Small intestine (tissue), 7 donors: Measurements from ENCODE around the gene BABAM2. TPM values are rescaled to one million over a fixed set of nuclear protein-coding genes. Genes with fewer than 3 reads are reported as not detected.

ENCODE experiments used
- DNase-seq, 2 donors: peaks; one replicate each; pipeline versions ENCODE4 v3.0.0 to v3.0.0-alpha.2; 2013
- FAIRE-seq: peaks from 2 replicates; lab custom pipeline; 2012; peaks lifted over from hg19 to GRCh38; lab: Jason Lieb, UNC
- H3K27ac ChIP-seq, 3 donors: one replicate each; pipeline ENCODE4 v1.5.1; 2013; ENCODE audit warnings: low read length in 2 of 3, mild to moderate bottlenecking in 2 of 3, control low read depth in 1 of 3, inconsistent platforms in 1 of 3, low read depth in 1 of 3, moderate library complexity in 1 of 3
- H3K27me3 ChIP-seq, 3 donors: one replicate each; pipeline ENCODE4 v1.6.1; 2013; ENCODE audit warnings: low read length in 3 of 3, inconsistent platforms in 1 of 3; ENCODE audit not compliant: control insufficient read depth in 3 of 3, insufficient read depth in 3 of 3
- H3K36me3 ChIP-seq, 3 donors: one replicate each; pipeline ENCODE4 v1.6.1; 2013; ENCODE audit warnings: low read length in 3 of 3, inconsistent platforms in 1 of 3, low read depth in 1 of 3, mild to moderate bottlenecking in 1 of 3, moderate library complexity in 1 of 3; ENCODE audit not compliant: control insufficient read depth in 3 of 3, insufficient read depth in 2 of 3
- H3K4me1 ChIP-seq, 3 donors: one replicate each; pipeline ENCODE4 v1.6.1; 2013; ENCODE audit warnings: low read length in 2 of 3, inconsistent platforms in 1 of 3, low read depth in 1 of 3, mild to moderate bottlenecking in 1 of 3, moderate library complexity in 1 of 3; ENCODE audit not compliant: control insufficient read depth in 3 of 3, insufficient read depth in 2 of 3
- H3K4me3 ChIP-seq, 3 donors: one replicate each; pipeline ENCODE4 v1.5.1; 2013; ENCODE audit warnings: low read length in 3 of 3, control low read depth in 1 of 3, inconsistent platforms in 1 of 3, low read depth in 1 of 3, mild to moderate bottlenecking in 1 of 3, moderate library complexity in 1 of 3
- H3K9me3 ChIP-seq, 2 donors: one replicate each; pipeline ENCODE4 v1.6.1; 2013; ENCODE audit warnings: low read depth in 1 of 2, low read length in 1 of 2; ENCODE audit not compliant: control insufficient read depth in 2 of 2, insufficient read depth in 1 of 2
- WGBS, 3 donors: extraction: QIAGEN DNeasy Blood & Tissue Kit; methylation state at CpG; one replicate each; pipeline ENCODE4 v1.1.7; 2013; 5-methylcytosine and 5-hydroxymethylcytosine counted together
- polyA plus RNA-seq, 4 donors: library from polyadenylated mRNA; stranded (reverse) in 3 of 4; unstranded in 1 of 4; fragments of 200-250 nt in 3 of 4; fragments of 120-200 nt in 1 of 4; gene quantifications; one replicate each; pipeline versions ENCODE4 v1.2.1 to v1.2.3, GENCODE V29; 2013
- donor health status: healthy with polysubstance abuse.
- donor health status: control.
- donor health status: control.
- donor health status: Bipolar disorder and iron deficiency.
- donor health status: healthy.

BABAM2 gene
- polyA plus RNA-seq, 4 donors: 19.5 to 38.6 (median 21.5) TPM

- Histone ChIP-seq H3K9me3 (no peaks in the 10 kb centered on the region), H3K4me1 (peaks cover 0 to 4% (median 3%) of the 10 kb centered on the region in 3 donors), H3K27me3 (no peaks in the 10 kb centered on the region), H3K27ac (no peak overlapping the region), H3K4me3 (no peak overlapping the region), H3K36me3 (peaks cover 0 to 4% (median 0%) of the 10 kb centered on the region in 3 donors)
- no peak for FAIRE-seq
- 86 to 95% (median 94%) methylated on average over 8 of the region's 8 CpGs for WGBS, 3 donors
- no peak for DNase-seq
Observed at GRCh38 chr2:28045676-28046351, 155.3 kb downstream of the BABAM2 start.

- Histone ChIP-seq H3K27ac (no peak overlapping the region), H3K27me3 (no peaks in the 10 kb centered on the region), H3K4me1 (peaks cover 0 to 4% (median 3%) of the 10 kb centered on the region in 3 donors), H3K9me3 (no peaks in the 10 kb centered on the region), H3K36me3 (peaks cover 0 to 8% (median 0%) of the 10 kb centered on the region in 3 donors), H3K4me3 (no peak overlapping the region)
- FAIRE-seq (no peak), DNase-seq (no peak)
- WGBS, 3 donors: 85 to 89% (median 89%) methylated on average over 2 of the region's 2 CpGs
Observed at GRCh38 chr2:28046921-28047320, 156.4 kb downstream of the BABAM2 start.

GRCh38 chr2:28047681-28048080 is 157.2 kb downstream of the BABAM2 start:
- no peak for DNase-seq
- H3K27me3 ChIP-seq: no peaks in the 10 kb centered on the region
- peaks cover 0 to 8% (median 0%) of the 10 kb centered on the region in 3 donors for H3K36me3 ChIP-seq
- no peak overlapping the region for H3K27ac ChIP-seq
- no peak overlapping the region for H3K4me3 ChIP-seq
- no peak for FAIRE-seq
- peaks cover 0 to 4% (median 3%) of the 10 kb centered on the region in 3 donors for H3K4me1 ChIP-seq
- H3K9me3 ChIP-seq: no peaks in the 10 kb centered on the region

GRCh38 chr2:28048341-28048740 is 157.8 kb downstream of the BABAM2 start:
- no peak for FAIRE-seq
- DNase-seq: no peak
- no peak overlapping the region for H3K4me3 ChIP-seq
- H3K4me1 ChIP-seq: peaks cover 0 to 4% (median 3%) of the 10 kb centered on the region in 3 donors
- H3K36me3 ChIP-seq: peaks cover 0 to 8% (median 0%) of the 10 kb centered on the region in 3 donors
- 79 to 91% (median 86%) methylated on average over 3 of the region's 3 CpGs for WGBS, 3 donors
- H3K27me3 ChIP-seq: no peaks in the 10 kb centered on the region
- H3K9me3 ChIP-seq: no peaks in the 10 kb centered on the region
- H3K27ac ChIP-seq: no peak overlapping the region

GRCh38 chr2:28049416-28049815 is 158.9 kb downstream of the BABAM2 start:
- no peaks in the 10 kb centered on the region for H3K27me3 ChIP-seq
- DNase-seq (no peak), FAIRE-seq (no peak)
- peaks cover 0 to 8% (median 0%) of the 10 kb centered on the region in 3 donors for H3K36me3 ChIP-seq
- 77 to 97% (median 89%) methylated on average over 1 of the region's 1 CpG for WGBS, 3 donors
- H3K4me1 ChIP-seq: peaks cover 0 to 4% (median 3%) of the 10 kb centered on the region in 3 donors
- no peaks in the 10 kb centered on the region for H3K9me3 ChIP-seq
- H3K27ac ChIP-seq: no peak overlapping the region
- H3K4me3 ChIP-seq: no peak overlapping the region

GRCh38 chr2:28049899-28050298 is 159.4 kb downstream of the BABAM2 start:
- FAIRE-seq (no peak), DNase-seq (no peak)
- no peak overlapping the region for H3K4me3 ChIP-seq
- no peaks in the 10 kb centered on the region for H3K27me3 ChIP-seq
- WGBS, 3 donors: 66 to 73% (median 68%) methylated on average over 2 of the region's 2 CpGs
- no peaks in the 10 kb centered on the region for H3K9me3 ChIP-seq
- H3K27ac ChIP-seq: no peak overlapping the region
- peaks cover 0 to 4% (median 3%) of the 10 kb centered on the region in 3 donors for H3K4me1 ChIP-seq
- H3K36me3 ChIP-seq: peaks cover 0 to 8% (median 0%) of the 10 kb centered on the region in 3 donors

- Histone ChIP-seq H3K36me3 (peaks cover 0 to 4% (median 0%) of the 10 kb centered on the region in 3 donors), H3K4me3 (no peak overlapping the region), H3K27me3 (no peaks in the 10 kb centered on the region), H3K9me3 (no peaks in the 10 kb centered on the region), H3K4me1 (peaks cover 0 to 4% (median 3%) of the 10 kb centered on the region in 3 donors), H3K27ac (no peak overlapping the region)
- FAIRE-seq (no peak), DNase-seq (no peak)
- WGBS, 3 donors: 63 to 83% (median 81%) methylated on average over 1 of the region's 1 CpG
Observed at GRCh38 chr2:28052691-28053090, 162.2 kb downstream of the BABAM2 start.

GRCh38 chr2:28053597-28053996 is 163.1 kb downstream of the BABAM2 start:
- Histone ChIP-seq H3K27ac (no peak overlapping the region), H3K36me3 (peaks cover 0 to 4% (median 0%) of the 10 kb centered on the region in 3 donors), H3K27me3 (no peaks in the 10 kb centered on the region), H3K4me3 (no peak overlapping the region), H3K9me3 (no peaks in the 10 kb centered on the region), H3K4me1 (peaks cover 0 to 4% (median 3%) of the 10 kb centered on the region in 3 donors)
- DNase-seq (no peak), FAIRE-seq (no peak)
- WGBS, 3 donors: 74 to 80% (median 77%) methylated on average over 2 of the region's 2 CpGs
